Neural progenitor cell (in vitro differentiated cells): ENCODE measurements around the gene PCDHGB6.

Source experiments
- EZH2 ChIP-seq: fragments of 200-600 bp; sonication (generic); IDR thresholded peaks from 2 replicates; pipeline ENCODE4 v1.6.1; 2017; ENCODE audit warnings: antibody characterized with exemption, mild to moderate bottlenecking, moderate library complexity
- TF ChIP-seq, protein P1 (sequence below): fragments of 200-600 bp; sonication (generic); IDR thresholded peaks from 2 replicates; pipeline ENCODE4 v1.5.1; 2017; ENCODE audit warnings: antibody characterized with exemption, mild to moderate bottlenecking

DNA sequence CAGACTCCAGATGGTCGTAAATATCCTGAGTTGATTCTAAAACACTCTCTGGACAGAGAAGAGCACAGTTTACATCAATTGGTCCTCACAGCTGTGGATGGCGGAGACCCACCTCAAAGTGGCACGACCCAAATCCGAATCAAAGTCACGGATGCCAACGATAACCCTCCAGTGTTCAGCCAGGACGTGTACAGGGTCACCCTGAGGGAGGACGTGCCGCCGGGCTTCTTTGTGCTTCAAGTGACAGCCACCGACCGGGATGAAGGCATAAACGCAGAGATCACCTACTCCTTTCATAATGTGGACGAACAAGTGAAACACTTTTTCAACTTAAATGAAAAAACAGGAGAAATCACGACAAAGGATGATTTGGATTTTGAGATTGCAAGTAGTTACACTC lies 47.1 kb upstream of the PCDHGB6 start:
- TF ChIP-seq, protein P1, sequence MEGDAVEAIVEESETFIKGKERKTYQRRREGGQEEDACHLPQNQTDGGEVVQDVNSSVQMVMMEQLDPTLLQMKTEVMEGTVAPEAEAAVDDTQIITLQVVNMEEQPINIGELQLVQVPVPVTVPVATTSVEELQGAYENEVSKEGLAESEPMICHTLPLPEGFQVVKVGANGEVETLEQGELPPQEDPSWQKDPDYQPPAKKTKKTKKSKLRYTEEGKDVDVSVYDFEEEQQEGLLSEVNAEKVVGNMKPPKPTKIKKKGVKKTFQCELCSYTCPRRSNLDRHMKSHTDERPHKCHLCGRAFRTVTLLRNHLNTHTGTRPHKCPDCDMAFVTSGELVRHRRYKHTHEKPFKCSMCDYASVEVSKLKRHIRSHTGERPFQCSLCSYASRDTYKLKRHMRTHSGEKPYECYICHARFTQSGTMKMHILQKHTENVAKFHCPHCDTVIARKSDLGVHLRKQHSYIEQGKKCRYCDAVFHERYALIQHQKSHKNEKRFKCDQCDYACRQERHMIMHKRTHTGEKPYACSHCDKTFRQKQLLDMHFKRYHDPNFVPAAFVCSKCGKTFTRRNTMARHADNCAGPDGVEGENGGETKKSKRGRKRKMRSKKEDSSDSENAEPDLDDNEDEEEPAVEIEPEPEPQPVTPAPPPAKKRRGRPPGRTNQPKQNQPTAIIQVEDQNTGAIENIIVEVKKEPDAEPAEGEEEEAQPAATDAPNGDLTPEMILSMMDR: no peak
- no peak for TF ChIP-seq EZH2
